PC-3 (cell line): ENCODE measurements around the gene SLC22A4.

Experiments
- CTCF ChIP-seq: fragments of 300-600 bp; sonication (generic); conservative IDR thresholded peaks from 2 replicates; pipeline ENCODE4 v1.5.1; 2017; ENCODE audit warnings: antibody characterized with exemption, low read depth, mild to moderate bottlenecking, low read length
- EZH2 ChIP-seq: fragments of 300-600 bp; sonication (generic); IDR thresholded peaks from one replicate; pipeline ENCODE4 v1.6.1; 2017; ENCODE audit warnings: antibody characterized with exemption, mild to moderate bottlenecking, low read length; ENCODE audit not compliant: unreplicated experiment
- EZH2phosphoT487 ChIP-seq: fragments of 300-600 bp; sonication (generic); IDR thresholded peaks from 2 replicates; pipeline ENCODE4 v1.6.1; 2018; ENCODE audit warnings: mild to moderate bottlenecking, antibody characterized with exemption, low read length, borderline replicate concordance

- TF ChIP-seq CTCF (peak; percentile 80), EZH2phosphoT487 (no peak), EZH2 (no peak)
These were observed 91.3 kb downstream of the SLC22A4 start for GRCh38 chr5:132385326-132386105.
